ENCODE results near the gene STK26.
"Not testable (repeated sequence)": the region's sequence is repeated elsewhere in the genome, so short reads cannot be mapped to it uniquely, and the experiment has no call there.

Gene STK26

DNA sequence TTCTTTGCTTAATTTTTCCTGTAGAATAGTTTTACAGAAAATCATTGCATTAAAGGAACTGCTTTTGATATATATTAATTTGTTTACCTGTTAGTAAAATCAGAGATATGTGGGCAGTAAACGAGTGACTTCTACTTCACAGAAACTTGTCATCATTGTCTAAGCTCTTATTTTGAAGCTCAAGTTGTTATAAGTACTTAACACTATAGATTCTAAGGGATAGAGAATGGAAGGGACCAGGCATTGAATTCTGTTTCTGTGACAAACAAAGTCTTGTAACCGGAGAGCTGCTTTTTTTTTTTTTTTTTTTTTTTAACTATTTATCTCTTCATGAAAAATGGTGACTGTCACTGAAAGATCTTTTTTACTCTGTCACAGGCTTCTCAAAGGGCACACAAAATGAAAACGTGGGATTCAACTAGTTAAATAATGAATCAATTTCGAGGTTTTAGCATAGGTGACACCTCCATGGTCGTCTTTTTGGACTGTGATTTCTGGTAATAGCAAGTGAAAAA lies 14.4 kb downstream of the STK26 start:
- DNase-seq (ENCODE audit: low spot score), result no peak

DNA sequence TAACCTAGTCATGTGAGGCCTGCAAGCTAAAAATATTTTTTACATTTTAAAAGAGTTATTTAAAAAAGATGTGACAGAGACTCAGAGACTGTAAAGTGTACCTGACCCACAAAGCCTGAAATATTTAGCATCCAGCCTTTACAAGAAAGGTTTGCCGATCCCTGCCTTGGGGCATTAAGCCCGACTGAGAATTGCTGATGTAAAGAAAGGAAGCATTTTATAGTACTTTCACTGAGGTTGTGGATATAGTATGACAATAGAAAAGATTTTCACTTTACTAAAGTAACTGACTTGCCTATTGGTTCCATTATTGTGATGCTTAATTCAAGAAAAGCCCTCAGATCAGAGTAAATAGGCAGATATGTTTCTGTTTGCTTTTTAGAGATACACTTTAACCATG lies 17.0 kb downstream of the STK26 start:
- no peak for DNase-seq (ENCODE audit: low spot score)

DNA sequence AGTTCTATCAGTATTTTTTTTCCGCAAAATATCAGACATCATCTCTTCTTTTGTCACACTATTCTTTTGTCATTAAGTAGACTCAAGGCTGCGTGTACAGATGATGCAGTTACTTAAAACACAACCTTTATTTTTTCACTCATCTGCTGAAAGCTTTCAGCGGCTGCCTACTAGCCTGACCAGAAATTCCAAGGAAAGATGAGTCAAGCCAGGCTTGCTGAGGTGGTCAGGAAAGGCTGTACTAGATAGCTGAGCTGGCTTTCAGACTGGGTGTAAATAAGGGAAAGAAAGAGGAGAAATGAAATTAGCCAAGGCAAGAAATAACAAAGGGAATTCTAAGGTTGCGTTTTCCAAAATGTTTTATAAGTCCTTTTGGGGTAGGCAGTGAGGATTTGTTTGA lies 17.9 kb downstream of the STK26 start:
- no peak for DNase-seq (ENCODE audit: low spot score)

DNA sequence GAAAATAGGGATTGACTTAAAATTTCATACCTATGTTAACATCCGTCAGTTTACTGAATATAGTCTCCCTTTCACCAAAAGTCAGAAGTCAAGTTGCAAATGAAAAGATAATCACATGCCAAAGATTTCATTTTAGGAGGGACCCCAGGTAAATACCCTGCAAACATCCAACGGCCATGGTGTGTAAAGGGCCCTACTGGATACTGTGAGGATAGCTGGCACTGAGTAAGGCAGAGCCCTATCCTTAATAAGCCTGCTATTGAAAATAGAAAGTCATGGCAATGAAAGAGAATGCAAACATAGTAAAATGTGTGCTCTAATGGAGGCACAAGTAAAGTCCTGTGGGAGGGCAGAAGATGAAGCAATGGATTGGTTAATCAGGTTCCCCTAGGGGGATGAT lies 20.9 kb downstream of the STK26 start:
- no peak for DNase-seq (ENCODE audit: low spot score)

DNA sequence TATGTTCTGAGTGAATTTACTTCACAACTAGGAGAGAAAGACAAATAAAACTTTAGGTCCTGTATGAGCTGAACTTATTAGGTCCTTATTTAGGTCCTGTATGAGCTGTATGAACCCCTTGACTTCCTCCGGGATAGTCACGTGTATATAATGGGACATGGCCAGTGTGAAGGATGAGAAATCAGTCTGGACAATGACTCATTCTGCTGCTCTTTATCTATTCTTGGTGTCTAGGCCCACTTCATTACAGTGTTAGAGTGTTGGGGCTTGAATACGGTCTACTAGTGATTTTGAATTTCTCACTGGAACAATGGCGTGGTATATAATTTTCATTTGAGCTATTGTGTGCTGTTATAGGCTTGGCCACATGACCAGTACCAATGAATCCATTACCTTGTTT lies 21.9 kb downstream of the STK26 start:
- DNase-seq (ENCODE audit: low spot score), result no peak

DNA sequence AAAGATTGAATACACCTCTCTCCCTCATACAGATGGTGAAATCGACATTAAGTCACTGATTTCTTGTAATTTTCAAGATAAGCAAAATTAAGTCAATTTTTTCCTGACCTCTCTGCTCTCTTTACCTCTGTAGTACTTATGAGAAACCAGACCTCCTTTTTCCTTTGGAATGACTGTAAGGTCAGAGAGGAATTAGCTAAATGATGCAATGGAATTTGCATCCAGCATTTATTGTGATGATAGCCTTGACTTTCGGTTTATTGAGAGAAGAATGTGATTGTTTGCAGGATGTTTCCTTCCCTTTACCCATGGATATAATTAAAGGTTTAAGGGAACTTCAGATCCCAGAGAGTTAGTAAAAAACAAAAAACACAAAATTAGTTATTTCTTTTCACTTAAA lies 22.4 kb downstream of the STK26 start:
- no peak for DNase-seq (ENCODE audit: low spot score)

DNA sequence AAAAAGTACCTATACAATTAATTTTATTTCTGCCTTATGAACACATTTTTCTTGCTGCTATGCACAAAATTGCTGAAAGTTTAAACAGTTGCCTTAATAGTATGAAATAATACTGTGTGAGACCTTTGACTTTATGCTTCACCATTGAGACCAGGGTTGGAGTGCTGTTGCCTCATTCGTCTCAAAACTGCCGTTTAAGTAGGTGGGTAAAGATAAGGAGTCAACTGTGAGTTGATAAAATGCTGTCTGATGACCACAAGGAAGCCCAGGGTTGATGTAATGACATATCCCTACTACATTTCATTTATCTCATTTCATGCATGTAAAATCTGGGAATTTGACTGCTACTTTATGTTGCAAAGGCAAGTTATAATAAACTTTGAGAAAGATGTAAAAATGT lies 23.4 kb downstream of the STK26 start:
- no peak for DNase-seq (ENCODE audit: low spot score)

DNA sequence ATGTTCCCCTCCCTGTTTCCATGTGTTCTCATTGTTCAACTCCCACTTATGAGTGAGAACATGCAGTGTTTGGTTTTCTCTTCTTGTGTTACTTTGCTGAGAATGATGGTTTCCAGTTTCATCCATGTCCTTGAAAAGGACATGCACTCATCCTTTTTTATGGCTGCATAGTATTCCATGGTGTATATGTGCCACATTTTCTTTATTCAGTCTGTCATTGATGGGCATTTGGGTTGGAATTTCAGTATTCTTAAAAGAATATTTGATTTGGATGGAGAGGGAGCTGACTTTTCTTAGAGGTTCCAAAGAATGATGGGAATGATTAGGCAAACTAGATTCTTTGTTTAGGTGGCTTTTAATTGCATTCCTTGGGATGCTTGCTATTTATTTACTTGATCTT lies 28.7 kb downstream of the STK26 start:
- not testable (repeated sequence) for DNase-seq (ENCODE audit: low spot score)

DNA sequence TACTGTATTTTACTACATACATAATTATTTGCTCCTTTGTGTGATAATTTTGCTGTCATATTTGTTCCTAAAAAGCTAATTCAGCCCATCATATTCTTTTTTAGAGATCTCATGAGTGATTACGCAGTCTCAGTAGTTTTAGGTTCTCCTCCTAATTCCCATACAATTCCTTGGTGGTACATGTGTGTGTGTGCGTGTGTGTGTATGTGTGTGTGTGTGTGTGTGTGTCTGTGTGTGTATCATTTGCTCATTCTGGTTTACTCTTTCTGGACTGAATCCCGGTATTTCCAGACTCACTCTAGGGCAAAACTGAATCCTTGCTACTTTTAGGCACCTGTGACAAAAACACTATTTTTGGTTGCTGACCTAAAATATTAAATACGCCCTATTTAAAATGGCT lies 34.9 kb downstream of the STK26 start:
- DNase-seq (ENCODE audit: low spot score), result no peak

DNA sequence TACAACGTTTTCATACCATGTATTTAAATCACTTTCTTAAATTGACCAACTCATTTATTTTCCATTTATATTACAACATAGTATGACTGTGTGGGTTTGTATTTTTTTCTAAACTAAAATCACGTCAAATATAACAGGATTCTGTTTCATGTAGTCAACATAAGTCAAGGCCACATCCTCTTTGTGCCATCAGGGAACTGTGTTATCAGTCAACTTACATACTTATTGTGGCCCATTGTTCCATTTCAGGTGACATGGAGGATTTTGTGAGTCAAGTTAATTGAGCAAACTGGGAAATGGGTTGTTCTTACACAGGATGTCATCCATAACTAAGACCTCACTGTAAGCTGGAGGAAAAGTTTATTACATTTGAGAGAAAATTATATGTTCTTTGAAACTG lies 35.9 kb downstream of the STK26 start:
- no peak for DNase-seq (ENCODE audit: low spot score)

DNA sequence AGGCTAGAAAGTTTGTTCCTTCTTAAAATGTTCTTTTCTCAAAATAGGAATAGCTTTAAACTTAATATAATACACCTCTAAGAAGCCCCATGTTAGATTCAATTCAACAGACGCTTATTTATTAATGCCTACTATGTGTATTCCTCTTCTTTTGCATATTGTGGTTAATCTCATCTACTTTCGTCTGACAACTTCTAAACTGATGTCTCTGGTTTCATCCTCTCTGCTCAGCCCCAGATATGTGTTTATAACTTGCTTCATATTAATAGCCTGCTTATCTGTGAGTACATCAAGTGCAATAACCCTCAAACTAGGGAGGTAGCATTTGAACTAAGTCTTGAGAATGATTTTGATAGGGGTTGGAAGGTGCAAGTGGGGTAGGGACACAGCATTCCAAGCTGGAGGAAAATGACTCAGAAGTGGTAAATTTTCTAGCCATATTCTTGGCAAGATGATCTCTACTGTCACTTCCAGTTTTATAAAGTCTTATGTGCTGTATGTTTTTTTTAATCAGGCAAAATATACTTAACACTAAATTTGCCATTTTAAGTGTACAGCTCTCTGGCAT lies 37.0 kb downstream of the STK26 start:
- DNase-seq (ENCODE audit: low spot score), result no peak

DNA sequence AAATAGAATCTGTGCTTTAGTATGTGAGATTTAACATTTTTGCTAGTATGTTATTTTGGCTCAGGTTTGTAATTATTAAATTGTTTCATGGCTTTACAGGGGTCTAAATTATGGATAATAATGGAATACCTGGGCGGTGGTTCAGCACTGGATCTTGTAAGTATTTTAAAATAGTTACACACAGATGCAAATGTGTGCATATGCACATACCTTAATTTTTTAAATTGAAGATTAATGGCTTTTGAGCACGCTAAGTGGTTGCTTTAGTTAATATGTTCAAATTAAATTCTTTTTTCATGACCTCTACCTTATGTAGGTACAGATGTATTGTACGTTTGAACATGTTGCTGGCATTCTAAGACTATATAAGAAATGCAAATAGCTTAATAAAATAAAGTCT lies 40.2 kb downstream of the STK26 start:
- DNase-seq (ENCODE audit: low spot score), result no peak

DNA sequence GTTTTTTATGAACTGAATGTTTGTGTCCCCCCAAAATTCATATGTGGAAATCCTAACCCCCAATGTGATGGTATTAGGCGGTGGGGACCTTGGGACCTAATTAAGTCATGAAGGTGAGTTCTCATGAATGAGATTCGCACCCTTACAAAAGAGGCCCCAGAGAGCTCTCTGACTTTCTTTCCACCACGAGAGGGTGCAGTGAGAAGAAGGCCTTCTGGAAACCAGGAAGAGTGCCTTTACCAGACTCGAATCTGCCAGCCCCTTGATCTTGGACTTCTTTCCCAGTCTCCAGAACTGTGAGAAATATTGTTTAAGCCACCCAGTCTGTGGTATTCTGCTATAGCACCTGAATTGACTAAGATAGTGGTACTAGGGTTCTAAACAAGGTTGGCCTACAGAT lies 40.8 kb downstream of the STK26 start:
- no peak for DNase-seq (ENCODE audit: low spot score)

DNA sequence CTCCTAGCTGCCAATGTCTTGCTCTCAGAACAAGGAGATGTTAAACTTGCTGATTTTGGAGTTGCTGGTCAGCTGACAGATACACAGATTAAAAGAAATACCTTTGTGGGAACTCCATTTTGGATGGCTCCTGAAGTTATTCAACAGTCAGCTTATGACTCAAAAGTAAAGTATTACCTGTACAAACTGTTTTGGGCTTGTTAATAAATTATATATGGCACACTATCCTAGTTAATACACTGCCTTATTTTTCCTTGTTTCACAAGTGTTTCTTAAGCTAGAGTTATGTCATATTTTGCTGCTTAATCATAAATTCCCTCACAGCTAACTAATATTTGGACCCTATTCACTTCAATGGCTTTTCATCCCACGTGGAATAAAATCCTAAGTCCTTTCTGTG lies 45.3 kb downstream of the STK26 start:
- no peak for DNase-seq (ENCODE audit: low spot score)

DNA sequence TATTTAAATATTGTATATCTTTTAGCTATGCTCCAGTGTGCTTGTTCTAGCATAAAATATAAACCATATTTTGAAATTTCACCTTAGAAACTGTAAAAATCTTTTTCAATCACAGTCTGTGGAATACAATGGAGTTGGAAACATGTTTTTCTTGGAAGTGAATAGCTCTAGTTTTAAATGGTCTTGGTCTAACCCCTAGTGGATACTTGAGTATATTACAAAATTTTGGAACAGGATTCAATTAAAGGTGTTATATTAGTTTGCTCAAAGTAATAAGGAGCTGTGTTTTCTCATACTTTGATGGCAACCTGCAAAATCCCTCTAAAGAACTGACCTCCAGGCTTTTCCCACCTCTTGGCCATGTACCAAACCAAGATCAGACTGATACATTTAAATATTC lies 48.2 kb downstream of the STK26 start:
- DNase-seq (ENCODE audit: low spot score), result peak; percentile 5

DNA sequence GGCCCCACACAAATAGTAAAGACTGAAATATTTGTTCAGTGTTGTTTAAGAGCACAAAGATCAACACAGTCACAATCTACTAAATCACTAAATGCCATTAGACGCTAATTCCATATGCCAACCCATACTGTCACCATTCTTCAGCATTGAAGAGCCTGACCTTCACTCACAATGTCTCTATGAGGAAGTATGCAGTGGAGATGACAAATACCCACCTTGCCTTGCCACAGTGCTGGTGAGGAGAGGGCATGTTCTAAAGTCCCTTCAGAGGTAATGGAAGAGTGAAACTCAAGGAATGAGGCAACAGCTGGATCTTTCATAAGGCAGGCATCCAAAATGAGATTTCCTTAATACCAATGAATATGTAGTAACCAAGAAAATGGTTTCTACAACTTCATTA lies 54.3 kb downstream of the STK26 start:
- no peak for DNase-seq (ENCODE audit: low spot score)

DNA sequence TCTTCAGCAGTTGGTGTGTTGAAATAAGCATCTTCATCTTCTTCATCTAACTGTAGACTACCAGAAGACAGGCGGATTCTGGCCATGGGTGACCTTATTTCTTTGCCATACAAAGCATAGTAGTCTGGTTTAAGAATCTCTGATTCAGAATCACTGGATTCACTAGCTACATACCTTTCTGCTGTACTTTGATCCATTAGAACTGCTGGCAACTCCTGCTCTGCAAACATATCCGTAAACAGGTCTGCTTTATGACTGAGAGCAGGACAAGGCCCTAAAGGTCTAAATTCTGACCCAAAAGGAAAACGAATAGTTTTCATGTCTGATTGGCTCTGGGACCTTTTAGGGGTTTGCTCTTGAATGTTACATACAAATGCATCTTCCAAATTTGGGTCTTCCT lies 54.8 kb downstream of the STK26 start:
- DNase-seq (ENCODE audit: low spot score), result no peak

DNA sequence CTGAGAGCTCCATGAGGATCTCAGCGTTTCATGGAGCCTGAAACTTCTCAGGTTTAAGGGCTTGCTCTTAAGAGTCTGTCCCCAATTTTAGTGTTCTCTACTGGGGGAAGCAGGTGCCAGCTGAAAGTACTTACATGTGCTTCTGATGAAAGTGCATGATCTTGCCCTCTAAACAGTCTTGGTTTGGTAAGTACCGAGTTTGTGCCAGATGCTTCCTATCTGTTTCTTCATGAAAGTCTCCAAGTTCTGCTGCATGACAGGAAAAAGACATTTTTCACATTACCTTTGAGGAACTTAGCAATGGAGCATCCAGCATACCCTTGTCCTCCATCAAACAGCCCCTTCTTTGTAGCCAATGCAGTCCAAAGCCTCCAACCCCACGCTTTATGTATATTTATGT lies 62.7 kb downstream of the STK26 start:
- DNase-seq (ENCODE audit: low spot score), result no peak

DNA sequence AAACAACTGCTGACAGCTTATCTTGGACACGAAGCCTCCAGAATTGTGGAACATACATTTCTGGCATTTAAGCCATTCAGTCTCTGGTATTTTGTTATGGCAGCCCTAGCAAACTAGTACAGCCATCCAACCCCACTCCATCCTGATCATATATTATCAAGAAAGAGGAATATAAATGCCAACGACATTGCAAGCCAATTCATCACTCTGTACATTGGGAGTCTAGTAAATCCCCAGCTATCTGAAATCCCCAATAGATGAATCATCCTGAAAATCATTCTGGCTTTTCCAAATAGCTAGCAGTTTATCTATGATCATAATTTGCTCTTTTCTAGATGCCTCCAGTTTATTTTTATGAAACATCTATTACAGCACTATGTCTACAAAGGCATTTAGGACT lies 63.6 kb downstream of the STK26 start:
- no peak for DNase-seq (ENCODE audit: low spot score)

DNA sequence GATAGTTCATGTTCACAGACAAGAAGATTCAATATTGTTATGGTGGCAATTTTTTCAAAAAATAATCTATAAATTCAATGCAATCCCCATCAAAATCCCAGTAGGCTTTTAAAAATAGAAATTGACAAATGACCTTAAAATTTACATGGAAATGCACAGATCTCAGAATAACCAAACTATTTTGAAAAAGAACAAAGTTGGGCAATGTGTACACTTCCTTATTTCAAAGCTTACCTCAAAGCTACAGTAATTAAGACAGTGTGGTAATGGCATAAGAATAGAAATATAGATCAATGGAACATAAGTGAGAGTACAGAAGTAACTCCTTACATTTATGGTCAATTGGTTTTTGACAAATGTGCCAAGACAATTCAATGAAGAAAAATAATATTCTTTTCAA lies 65.8 kb downstream of the STK26 start:
- no peak for DNase-seq (ENCODE audit: low spot score)

DNA sequence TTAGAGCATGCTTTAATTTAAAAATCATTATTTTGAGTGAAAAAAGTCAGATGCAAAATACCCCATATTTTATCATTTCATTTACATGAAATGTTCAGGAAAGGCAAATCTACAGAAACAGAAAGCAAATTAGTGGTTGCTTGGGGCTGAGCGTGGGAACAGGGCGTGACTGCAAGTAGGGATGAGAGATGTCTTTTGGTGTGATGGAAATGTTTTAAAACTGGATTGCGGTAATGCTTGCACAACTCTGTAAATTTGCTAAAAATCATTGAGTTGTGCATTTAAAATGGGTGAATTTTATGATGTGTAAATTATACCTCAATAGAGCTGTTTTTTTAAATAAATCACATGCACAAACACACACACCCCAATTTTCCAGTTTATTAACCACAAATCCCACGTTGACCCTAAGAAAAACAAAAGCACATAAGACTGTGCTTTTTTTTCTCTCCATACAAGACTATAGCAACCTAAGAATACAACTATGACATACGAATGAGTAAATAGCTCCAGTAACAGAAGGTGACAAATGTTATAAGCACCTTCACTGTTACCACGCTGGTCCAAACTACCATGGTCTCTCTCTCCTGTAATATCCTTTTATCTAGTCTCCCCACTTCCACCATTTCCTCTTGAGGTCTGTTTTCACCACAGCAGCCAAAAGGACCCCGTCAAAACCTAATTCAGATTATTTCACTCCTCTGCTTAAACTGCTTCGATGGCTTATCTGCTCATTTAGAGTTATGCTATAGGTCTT lies 67.5 kb downstream of the STK26 start:
- DNase-seq (ENCODE audit: low spot score), result no peak

DNA sequence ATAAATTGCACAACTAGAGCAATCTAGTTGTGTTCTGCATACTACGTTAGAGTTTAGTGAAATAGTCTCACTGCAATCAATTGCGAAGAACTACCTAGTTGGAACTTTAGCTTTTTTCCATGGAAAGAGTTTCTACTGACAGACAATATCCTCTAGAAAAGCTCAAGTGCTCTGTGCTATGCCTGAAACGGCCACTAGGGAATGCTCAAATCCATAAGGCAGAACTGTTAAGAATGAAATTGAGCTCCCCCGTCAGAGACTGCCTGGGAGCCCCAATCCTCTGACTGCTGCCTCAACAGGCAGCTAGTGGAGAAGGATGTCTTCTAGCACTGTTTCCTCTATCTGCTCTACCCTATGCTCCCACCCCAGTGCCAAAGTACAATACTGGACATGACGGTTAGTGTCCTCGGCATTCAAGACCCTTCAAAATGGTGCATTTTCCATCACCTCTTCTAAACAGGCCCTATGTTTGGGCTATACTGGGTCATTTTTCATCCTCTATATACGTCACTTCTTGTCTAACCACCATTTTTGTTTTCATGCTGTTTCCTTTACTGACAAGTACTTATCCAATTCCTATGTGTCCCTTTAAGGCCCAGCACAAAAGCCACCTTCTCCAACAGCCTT lies 69.5 kb downstream of the STK26 start:
- DNase-seq (ENCODE audit: low spot score), result peak; percentile 25

DNA sequence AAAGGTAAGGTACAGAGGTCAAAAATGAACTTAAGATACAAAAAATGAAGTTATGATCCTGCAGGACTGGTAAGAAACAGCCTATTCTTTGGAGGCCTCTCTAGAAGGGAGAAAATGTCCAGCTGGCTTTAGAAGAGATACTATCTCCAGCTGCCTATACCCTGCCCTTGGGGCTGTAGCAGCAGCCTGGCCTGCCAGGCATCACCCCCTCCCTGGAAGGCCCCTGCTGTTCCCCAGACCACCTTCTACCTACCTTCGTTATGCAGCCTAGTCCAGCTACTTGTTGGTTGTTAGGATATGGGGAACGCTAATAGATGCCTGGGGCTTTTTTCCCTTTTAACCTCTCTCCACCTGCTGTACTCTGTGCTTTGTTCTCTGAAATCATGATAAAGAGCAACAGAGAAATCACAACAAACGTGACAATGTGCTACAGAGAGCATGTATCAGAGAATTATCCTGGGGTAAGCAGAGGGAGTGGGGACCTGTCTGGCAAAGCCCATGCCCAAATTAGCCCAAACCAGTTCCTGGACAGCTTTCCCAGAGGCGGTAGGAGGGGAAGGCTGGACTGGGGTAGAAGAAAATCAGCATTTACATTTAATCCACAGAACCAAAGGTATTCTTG lies 70.2 kb downstream of the STK26 start:
- DNase-seq (ENCODE audit: low spot score), result no peak

All from hematopoietic multipotent progenitor cell treated with erythropoietin and hydrocortisone succinate and interleukin-3 and kit ligand, for 15 days (in vitro differentiated cells).